SK-N-SH (cell line): ENCODE results near the gene CAPS. TPM values are rescaled to one million over a fixed set of nuclear protein-coding genes. Genes with fewer than 3 reads are reported as not detected.
A peak's percentile ranks its signal among the peaks of the same experiment; 100 is the strongest.

ENCODE experiments used
- CTCF ChIA-PET: fragments of 300-600, 350-600 bp; formaldehyde crosslinking; extraction: SDS; loops from one replicate; lab custom pipeline; 2021; lab: Yijun Ruan, JAX
- POLR2A ChIA-PET: fragments of 350-600 bp; sonication (Branson Sonifier 250); formaldehyde crosslinking; extraction: SDS; loops from one replicate; lab custom pipeline; 2020; ENCODE audit warnings: antibody characterized with exemption, inconsistent platforms; lab: Yijun Ruan, JAX
- DNase-seq: peaks from one replicate; pipeline ENCODE4 v3.0.0; 2012
- H2AFZ ChIP-seq: fragments of 200-600 bp; sonication (generic); 2 replicates; pipeline ENCODE4 v1.8.1; 2016; ENCODE audit warnings: antibody characterized with exemption, mild to moderate bottlenecking, low read depth
- H3F3A ChIP-seq: fragments of 200-600 bp; sonication (generic); replicated peaks from 2 replicates; pipeline ENCODE3; 2016; ENCODE audit warnings: antibody characterized with exemption, mild to moderate bottlenecking; ENCODE audit not compliant: insufficient read depth
- H3K27ac ChIP-seq, 2 experiments: fragments of 200-500 bp in 1 of 2; fragments of 200-600 bp in 1 of 2; sonication (Bioruptor generic) in 1 of 2; sonication (generic), shearing (Covaris generic) in 1 of 2; 2 replicates each; pipeline versions ENCODE4 v1.5.1 to v1.6.1; 2014 to 2016; ENCODE audit warnings: low read depth in 2 of 2, inconsistent platforms in 1 of 2, low read length in 1 of 2, mild to moderate bottlenecking in 1 of 2, mixed read lengths in 1 of 2
- H3K27me3 ChIP-seq: fragments of 200-600 bp; sonication (generic), shearing (Covaris generic); 2 replicates; pipeline ENCODE4 v1.6.1; 2016; ENCODE audit warnings: mixed run types; ENCODE audit not compliant: insufficient read depth
- H3K36me3 ChIP-seq, 2 experiments: fragments of 200-500 bp in 1 of 2; fragments of 200-600 bp in 1 of 2; sonication (Bioruptor generic) in 1 of 2; sonication (generic) in 1 of 2; replicated peaks in 1 of 2; 2 replicates each; pipeline versions ENCODE3 to v1.5.1; 2014 to 2016; ENCODE audit warnings: low read length in 1 of 2, mild to moderate bottlenecking in 1 of 2; ENCODE audit not compliant: insufficient read depth in 2 of 2, control insufficient read depth in 1 of 2
- H3K4me1 ChIP-seq, 2 experiments: fragments of 200-500 bp in 1 of 2; fragments of 200-600 bp in 1 of 2; sonication (Bioruptor generic) in 1 of 2; sonication (generic), shearing (Covaris generic) in 1 of 2; 2 replicates each; pipeline versions ENCODE4 v1.5.1 to v1.6.1; 2014 to 2016; ENCODE audit warnings: low read depth in 1 of 2, low read length in 1 of 2, mixed run types in 1 of 2; ENCODE audit not compliant: insufficient read depth in 2 of 2, control insufficient read depth in 1 of 2
- H3K4me2 ChIP-seq: fragments of 200-600 bp; sonication (generic), shearing (Covaris generic); 2 replicates; pipeline ENCODE4 v1.6.1; 2017; ENCODE audit warnings: mixed run types
- H3K4me3 ChIP-seq, 2 experiments: fragments of 200-500 bp in 1 of 2; fragments of 200-600 bp in 1 of 2; sonication (Bioruptor generic) in 1 of 2; sonication (generic), shearing (Covaris generic) in 1 of 2; 2 replicates each; pipeline versions ENCODE4 v1.5.1 to v1.8.1; 2014 to 2016; ENCODE audit warnings: low read depth in 2 of 2, inconsistent platforms in 1 of 2, low read length in 1 of 2, mild to moderate bottlenecking in 1 of 2, mixed read lengths in 1 of 2, moderate library complexity in 1 of 2
- H3K79me2 ChIP-seq: fragments of 200-600 bp; sonication (generic); 2 replicates; pipeline ENCODE4 v1.8.1; 2017; ENCODE audit warnings: mild to moderate bottlenecking; ENCODE audit not compliant: insufficient read depth
- H3K9ac ChIP-seq: fragments of 200-600 bp; sonication (generic); 2 replicates; pipeline ENCODE4 v1.6.1; 2017; ENCODE audit warnings: mixed run types
- H3K9me2 ChIP-seq: fragments of 200-600 bp; sonication (generic); 2 replicates; pipeline ENCODE4 v1.6.1; 2017; ENCODE audit warnings: mixed run types
- H3K9me3 ChIP-seq: fragments of 200-600 bp; sonication (generic); 2 replicates; pipeline ENCODE4 v1.6.1; 2017; ENCODE audit warnings: mixed run types, mild to moderate bottlenecking, moderate library complexity
- H4K20me1 ChIP-seq: fragments of 200-600 bp; sonication (generic); 2 replicates; pipeline ENCODE4 v1.6.1; 2017; ENCODE audit warnings: mild to moderate bottlenecking, mixed run types; ENCODE audit not compliant: insufficient read depth
- CHD2 ChIP-seq: fragments of 150-350 bp; IDR thresholded peaks from 2 replicates; pipeline ENCODE4 v1.6.1; 2018; ENCODE audit warnings: low read length; ENCODE audit not compliant: partially characterized antibody
- ELF1 ChIP-seq: IDR thresholded peaks from 2 replicates; pipeline ENCODE4 v1.4.0; 2012
- EZH2phosphoT487 ChIP-seq: fragments of 200-600 bp; sonication (generic); IDR thresholded peaks from 2 replicates; pipeline ENCODE4 v1.6.1; 2017; ENCODE audit warnings: low read depth, mixed run types, mild to moderate bottlenecking, antibody characterized with exemption, moderate library complexity, borderline replicate concordance
- FOSL2 ChIP-seq: IDR thresholded peaks from 2 replicates; pipeline ENCODE4 v1.4.0; 2012; ENCODE audit warnings: low read depth, mild to moderate bottlenecking, moderate library complexity, borderline replicate concordance
- FOXJ3 ChIP-seq: sonication (generic); formaldehyde crosslinking; IDR thresholded peaks from 2 replicates; pipeline ENCODE4 v1.5.1; 2020; ENCODE audit warnings: mild to moderate bottlenecking, missing genetic modification reagents
- FOXM1 ChIP-seq: IDR thresholded peaks from 2 replicates; pipeline ENCODE4 v1.4.0; 2012; ENCODE audit warnings: low read depth, mild to moderate bottlenecking
- JUND ChIP-seq: IDR thresholded peaks from 2 replicates; pipeline ENCODE4 v1.4.0; 2012
- MXI1 ChIP-seq: IDR thresholded peaks from 2 replicates; pipeline ENCODE4 v1.6.1; 2012; ENCODE audit warnings: mild to moderate bottlenecking, low read depth, low read length, improper control_type of control experiment
- NFIC ChIP-seq: IDR thresholded peaks from 2 replicates; pipeline ENCODE4 v1.4.0; 2012; ENCODE audit warnings: borderline replicate concordance
- POLR2AphosphoS5 ChIP-seq: IDR thresholded peaks from 2 replicates; pipeline ENCODE4 v1.6.1; 2012; ENCODE audit warnings: low read depth, low read length
- SIN3A ChIP-seq: IDR thresholded peaks from 2 replicates; pipeline ENCODE4 v1.6.1; 2012; ENCODE audit warnings: low read depth, mild to moderate bottlenecking, low read length, moderate library complexity, borderline replicate concordance
- SMC3 ChIP-seq: IDR thresholded peaks from 2 replicates; pipeline ENCODE4 v1.6.1; 2012; ENCODE audit warnings: low read depth, low read length, improper control_type of control experiment
- TAF1 ChIP-seq: IDR thresholded peaks from 2 replicates; pipeline ENCODE4 v1.6.1; 2012; ENCODE audit warnings: low read depth, mild to moderate bottlenecking, low read length, moderate library complexity, borderline replicate concordance
- TCF12 ChIP-seq: IDR thresholded peaks from 2 replicates; pipeline ENCODE4 v1.4.0; 2012
- TEAD4 ChIP-seq: IDR thresholded peaks from 2 replicates; pipeline ENCODE4 v1.4.0; 2012; ENCODE audit warnings: mild to moderate bottlenecking, borderline replicate concordance; ENCODE audit not compliant: insufficient read depth
- WGBS: methylation state at CpG from one replicate; pipeline ENCODE4 v1.1.6; 2017; ENCODE audit warnings: low lambda C conversion rate; 5-methylcytosine and 5-hydroxymethylcytosine counted together
- polyA plus RNA-seq, 3 experiments: library from polyadenylated mRNA; depleted of rRNA; stranded (reverse); fragments of >200 nt; gene quantifications; 2 replicates each; pipeline ENCODE4 v1.2.3, GENCODE V29; 2012
- TF ChIP-seq, protein P1 (sequence below): IDR thresholded peaks from 2 replicates; pipeline ENCODE4 v1.4.0; 2012; ENCODE audit warnings: low read depth
- TF ChIP-seq, protein P2 (sequence below): IDR thresholded peaks from 2 replicates; pipeline ENCODE4; 2012
- TF ChIP-seq, protein P3 (sequence below): IDR thresholded peaks from 2 replicates; pipeline ENCODE4 v1.4.0; 2012; ENCODE audit warnings: low read depth, borderline replicate concordance

CAPS gene
- polyA plus RNA-seq, 1 of the 3 experiments (the other 2 are of a cell fraction), result 13.4 TPM

DNA sequence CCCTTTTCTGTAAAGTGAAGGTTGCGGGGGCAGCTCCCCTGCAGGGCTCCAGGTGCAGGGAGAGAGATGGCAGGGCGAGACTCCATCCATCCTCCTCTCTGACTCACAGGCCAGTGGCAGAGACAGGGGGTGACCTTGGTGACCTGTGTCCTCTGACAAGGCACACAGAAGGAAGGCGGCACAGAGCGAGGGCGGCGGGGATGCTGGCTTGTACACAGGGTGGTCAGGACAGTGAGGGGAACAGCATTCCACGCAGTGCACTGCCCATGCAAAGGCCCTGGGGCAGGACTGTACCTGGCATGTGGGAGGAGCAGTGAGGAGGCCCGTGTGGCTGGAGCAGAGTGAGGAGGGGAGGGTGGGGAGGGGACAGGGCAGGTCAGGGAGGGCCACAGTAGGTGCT is 18.2 kb upstream of the CAPS start:
- ChIA-PET CTCF (interaction anchor here (1.1 to 5.6 kb wide), 5 partner anchors 27 to 101 kb away, joined by 3 to 27 read pairs (median 3); partner anchors contain the start of gene NRTN), POLR2A (interaction anchor here (0.8 to 1.2 kb wide), 5 partner anchors 8 to 126 kb away, joined by 3 to 4 read pairs (median 3); partner anchors contain the start of genes NDUFA11 and VMAC)
- WGBS, result 90% methylated on average over 8 of the region's 8 CpGs
- peaks cover 3 to 19% of the 10 kb centered on the region in 2 experiments for H3K36me3 ChIP-seq
- H4K20me1 ChIP-seq, result peaks cover 22% of the 10 kb centered on the region
- H3K9me3 ChIP-seq, result no peaks in the 10 kb centered on the region
- H3K4me1 ChIP-seq, result peaks cover 0 to 44% of the 10 kb centered on the region in 2 experiments; a peak in 1 of 4 replicates
- DNase-seq, result no peak
- H3K27ac ChIP-seq, result peak overlapping the region in 1 of 2 experiments; percentile 98; a peak in 2 of 4 replicates
- no peak overlapping the region for H3K9ac ChIP-seq
- no peaks in the 10 kb centered on the region for H3K27me3 ChIP-seq
- H3K4me3 ChIP-seq, result no peak overlapping the region
- H3F3A ChIP-seq, result no peaks in the 10 kb centered on the region
- H3K79me2 ChIP-seq, result peaks cover 28% of the 10 kb centered on the region
- no peak overlapping the region for H3K4me2 ChIP-seq
- TF ChIP-seq FOXJ3 (no peak), FOSL2 (no peak), ELF1 (no peak), TAF1 (no peak), MXI1 (no peak), NFIC (no peak), SMC3 (no peak), TEAD4 (no peak), TCF12 (no peak), SIN3A (no peak), EZH2phosphoT487 (no peak)
- TF ChIP-seq, protein P1, sequence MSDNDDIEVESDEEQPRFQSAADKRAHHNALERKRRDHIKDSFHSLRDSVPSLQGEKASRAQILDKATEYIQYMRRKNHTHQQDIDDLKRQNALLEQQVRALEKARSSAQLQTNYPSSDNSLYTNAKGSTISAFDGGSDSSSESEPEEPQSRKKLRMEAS, result no peak
- TF ChIP-seq, protein P2, sequence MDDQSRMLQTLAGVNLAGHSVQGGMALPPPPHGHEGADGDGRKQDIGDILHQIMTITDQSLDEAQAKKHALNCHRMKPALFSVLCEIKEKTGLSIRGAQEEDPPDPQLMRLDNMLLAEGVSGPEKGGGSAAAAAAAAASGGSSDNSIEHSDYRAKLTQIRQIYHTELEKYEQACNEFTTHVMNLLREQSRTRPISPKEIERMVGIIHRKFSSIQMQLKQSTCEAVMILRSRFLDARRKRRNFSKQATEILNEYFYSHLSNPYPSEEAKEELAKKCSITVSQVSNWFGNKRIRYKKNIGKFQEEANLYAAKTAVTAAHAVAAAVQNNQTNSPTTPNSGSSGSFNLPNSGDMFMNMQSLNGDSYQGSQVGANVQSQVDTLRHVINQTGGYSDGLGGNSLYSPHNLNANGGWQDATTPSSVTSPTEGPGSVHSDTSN, result no peak
- H2AFZ ChIP-seq, result no peak overlapping the region
- no peaks in the 10 kb centered on the region for H3K9me2 ChIP-seq

DNA sequence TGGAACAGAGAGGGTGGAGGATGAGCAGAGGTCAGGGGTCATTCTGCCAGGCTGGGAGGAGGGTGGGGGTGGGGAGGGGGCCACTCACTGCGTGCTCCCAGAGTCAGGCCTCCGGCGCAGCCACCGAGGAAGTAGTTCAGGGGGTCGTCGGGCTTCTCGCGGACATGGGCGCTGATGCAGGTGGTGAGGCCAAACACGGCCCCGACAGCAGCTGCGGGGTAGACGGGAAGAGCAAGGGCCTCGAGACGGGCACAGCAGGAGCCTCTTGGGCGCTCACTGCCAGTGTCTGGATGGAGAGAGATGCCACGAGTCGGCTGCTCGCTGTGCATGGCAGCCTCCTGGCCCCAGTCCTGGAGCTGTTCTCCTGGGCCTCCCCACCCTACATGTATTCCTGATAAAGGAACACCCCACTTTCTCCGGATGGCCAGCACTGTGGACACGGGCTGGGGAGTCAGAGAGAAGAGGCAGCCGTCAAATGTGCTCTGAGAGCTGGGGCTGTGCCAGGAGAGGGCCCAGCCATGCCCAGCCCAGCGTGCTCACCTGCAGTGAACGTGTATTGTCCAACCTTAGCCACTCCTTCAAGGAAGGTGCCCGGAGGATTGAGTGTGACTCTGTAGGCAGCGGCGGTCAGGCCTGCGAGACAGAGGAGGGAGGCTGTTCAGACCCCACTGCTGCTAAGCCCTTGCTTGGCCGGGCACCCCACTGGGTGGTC is 17.5 kb upstream of the CAPS start:
- Histone ChIP-seq H3K9ac (no peak overlapping the region), H3K27ac (peak overlapping the region in 1 of 2 experiments; percentile 30; a peak in 1 of 4 replicates), H4K20me1 (peaks cover 22% of the 10 kb centered on the region), H3K9me3 (no peaks in the 10 kb centered on the region), H3F3A (no peaks in the 10 kb centered on the region), H3K4me3 (no peak overlapping the region), H2AFZ (no peak overlapping the region), H3K36me3 (peaks cover 3 to 19% of the 10 kb centered on the region in 2 experiments), H3K4me1 (peaks cover 0 to 42% of the 10 kb centered on the region in 2 experiments; a peak in 1 of 4 replicates), H3K9me2 (no peaks in the 10 kb centered on the region), H3K27me3 (no peaks in the 10 kb centered on the region), H3K79me2 (peaks cover 34% of the 10 kb centered on the region), H3K4me2 (no peak overlapping the region)
- POLR2A ChIA-PET, result interaction anchor here (0.9 to 1.0 kb wide), 2 partner anchors 41 to 68 kb away, joined by 3 read pairs; no protein-coding TSS in a partner anchor
- DNase-seq, result no peak
- 93% methylated on average over 15 of the region's 29 CpGs for WGBS
- TF ChIP-seq FOXM1 (no peak), TAF1 (no peak), CHD2 (no peak), FOSL2 (no peak), JUND (no peak), POLR2AphosphoS5 (no peak), SMC3 (no peak), MXI1 (no peak)
- TF ChIP-seq, protein P3, sequence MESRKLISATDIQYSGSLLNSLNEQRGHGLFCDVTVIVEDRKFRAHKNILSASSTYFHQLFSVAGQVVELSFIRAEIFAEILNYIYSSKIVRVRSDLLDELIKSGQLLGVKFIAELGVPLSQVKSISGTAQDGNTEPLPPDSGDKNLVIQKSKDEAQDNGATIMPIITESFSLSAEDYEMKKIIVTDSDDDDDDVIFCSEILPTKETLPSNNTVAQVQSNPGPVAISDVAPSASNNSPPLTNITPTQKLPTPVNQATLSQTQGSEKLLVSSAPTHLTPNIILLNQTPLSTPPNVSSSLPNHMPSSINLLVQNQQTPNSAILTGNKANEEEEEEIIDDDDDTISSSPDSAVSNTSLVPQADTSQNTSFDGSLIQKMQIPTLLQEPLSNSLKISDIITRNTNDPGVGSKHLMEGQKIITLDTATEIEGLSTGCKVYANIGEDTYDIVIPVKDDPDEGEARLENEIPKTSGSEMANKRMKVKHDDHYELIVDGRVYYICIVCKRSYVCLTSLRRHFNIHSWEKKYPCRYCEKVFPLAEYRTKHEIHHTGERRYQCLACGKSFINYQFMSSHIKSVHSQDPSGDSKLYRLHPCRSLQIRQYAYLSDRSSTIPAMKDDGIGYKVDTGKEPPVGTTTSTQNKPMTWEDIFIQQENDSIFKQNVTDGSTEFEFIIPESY, result no peak
- TF ChIP-seq, protein P1, result no peak
- CTCF ChIA-PET, result interaction anchor here (1.0 to 5.6 kb wide), 9 partner anchors 26 to 125 kb away, joined by 3 to 27 read pairs (median 3); partner anchors contain the start of gene NRTN
